ENCODE results near the gene NKX1-1.
"Not testable (repeated sequence)": the region's sequence is repeated elsewhere in the genome, so short reads cannot be mapped to it uniquely, and the experiment has no call there.

NKX1-1 gene

DNA sequence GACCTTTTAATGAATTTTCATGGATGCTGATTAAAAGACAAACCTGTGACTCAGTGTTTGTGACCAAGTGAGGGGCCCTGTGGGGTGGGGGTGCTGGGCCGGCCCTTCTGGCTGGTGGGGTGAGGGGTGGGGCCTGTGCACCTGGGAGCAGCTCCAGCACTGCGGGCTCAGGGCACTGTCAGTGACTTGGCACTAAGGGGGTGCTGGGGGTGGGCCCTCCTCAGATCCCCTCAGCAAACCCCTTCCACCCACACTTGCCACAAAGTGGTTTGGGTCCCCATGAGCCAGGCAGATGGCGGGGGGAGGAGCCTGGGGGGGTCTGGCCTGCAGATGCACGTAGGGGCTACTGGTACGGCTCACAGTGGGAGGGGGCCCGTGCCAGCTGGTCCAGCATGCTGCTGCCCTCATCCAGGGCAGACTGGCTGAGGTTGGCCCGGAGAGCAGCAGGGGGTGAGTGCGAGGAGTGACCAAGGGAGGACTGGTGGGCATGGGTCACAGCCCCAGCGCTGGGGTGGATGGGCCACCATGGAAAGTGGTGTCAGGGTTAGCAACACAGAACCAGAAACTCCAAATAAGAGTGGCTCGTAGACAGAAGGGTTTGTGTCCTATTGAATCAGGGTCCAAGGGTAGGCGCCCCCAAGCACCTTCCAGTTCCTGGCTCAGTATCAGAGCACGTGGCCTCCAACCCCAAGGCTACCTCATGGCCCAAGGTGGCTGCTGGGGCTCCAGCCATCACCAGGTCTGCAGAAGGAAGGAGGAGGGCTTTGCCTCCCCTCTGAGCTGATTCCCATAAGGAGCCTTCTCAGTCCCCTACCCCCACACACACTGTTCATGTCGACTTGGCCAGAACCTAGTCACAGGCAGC, 10.1 kb downstream of the NKX1-1 start:
- H3K27ac ChIP-seq (ENCODE audit: low read length), result no peak overlapping the region

GRCh38 chr4:1395389-1395820, 10.8 kb downstream of the NKX1-1 start:
- not testable (repeated sequence) for H3K27me3 ChIP-seq (ENCODE audit: control insufficient read depth in 1 of 2, insufficient read depth in 2 of 2, low read length in 2 of 2); H3K9me3 ChIP-seq (ENCODE audit: control insufficient read depth in 2 of 2, low read length in 2 of 2); H3K4me3 ChIP-seq (ENCODE audit: low read length in 2 of 2); H3K27ac ChIP-seq (ENCODE audit: low read length); H3K4me1 ChIP-seq (ENCODE audit: control insufficient read depth, insufficient read depth, low read length); H3K9ac ChIP-seq (ENCODE audit: low read length in 2 of 2)
- peaks cover 12 to 16% of the 10 kb centered on the region in 2 donors for H3K36me3 ChIP-seq (ENCODE audit: control insufficient read depth in 2 of 2, insufficient read depth in 2 of 2, low read length in 2 of 2)

More for the DNA sequence above, 10.1 kb downstream of the NKX1-1 start:
- peaks cover 11 to 14% of the 10 kb centered on the region in 2 donors for H3K36me3 ChIP-seq (ENCODE audit: control insufficient read depth in 2 of 2, insufficient read depth in 2 of 2, low read length in 2 of 2)
- no peak overlapping the region for H3K9ac ChIP-seq (ENCODE audit: low read length in 2 of 2)
- H3K4me1 ChIP-seq (ENCODE audit: control insufficient read depth, insufficient read depth, low read length), result no peaks in the 10 kb centered on the region
- H3K9me3 ChIP-seq (ENCODE audit: control insufficient read depth in 2 of 2, low read length in 2 of 2), result peaks cover 0 to 4% of the 10 kb centered on the region in 2 donors
- H3K27me3 ChIP-seq (ENCODE audit: control insufficient read depth in 1 of 2, insufficient read depth in 2 of 2, low read length in 2 of 2), result peaks cover 8 to 9% of the 10 kb centered on the region in 2 donors
- H3K4me3 ChIP-seq (ENCODE audit: low read length in 2 of 2), result no peak overlapping the region

GRCh38 chr4:1394554-1395388, 11.5 kb downstream of the NKX1-1 start:
- H3K4me1 ChIP-seq (ENCODE audit: control insufficient read depth, insufficient read depth, low read length); H3K27ac ChIP-seq (ENCODE audit: low read length); H3K9ac ChIP-seq (ENCODE audit: low read length in 2 of 2); H3K27me3 ChIP-seq (ENCODE audit: control insufficient read depth in 1 of 2, insufficient read depth in 2 of 2, low read length in 2 of 2); H3K9me3 ChIP-seq (ENCODE audit: control insufficient read depth in 2 of 2, low read length in 2 of 2); H3K4me3 ChIP-seq (ENCODE audit: low read length in 2 of 2): not testable (repeated sequence)
- H3K36me3 ChIP-seq (ENCODE audit: control insufficient read depth in 2 of 2, insufficient read depth in 2 of 2, low read length in 2 of 2), result peaks cover 12 to 16% of the 10 kb centered on the region in 2 donors

DNA sequence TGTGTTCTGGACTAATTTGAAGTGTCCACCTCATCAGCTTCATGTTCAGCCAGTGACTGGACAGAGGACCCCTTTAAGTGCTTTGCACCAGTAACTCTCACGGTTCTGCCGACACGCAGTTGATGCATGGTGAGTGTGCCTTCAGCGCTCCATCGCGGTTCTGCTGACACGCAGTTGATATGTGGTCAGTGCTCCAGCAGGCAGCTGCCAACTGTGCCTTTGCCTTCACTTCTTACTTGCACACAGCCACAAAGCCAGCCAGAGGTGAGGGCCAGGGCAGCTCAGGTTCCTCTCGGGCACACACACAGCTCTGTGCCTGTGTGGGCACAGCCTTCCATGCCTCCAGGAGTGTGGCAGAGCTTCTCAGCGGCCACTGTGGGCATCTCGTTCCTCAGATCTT, 12.4 kb downstream of the NKX1-1 start:
- Histone ChIP-seq H3K27ac (ENCODE audit: low read length) (no peak overlapping the region), H3K9me3 (ENCODE audit: control insufficient read depth in 2 of 2, low read length in 2 of 2) (peaks cover 0 to 7% of the 10 kb centered on the region in 2 donors), H3K27me3 (ENCODE audit: control insufficient read depth in 1 of 2, insufficient read depth in 2 of 2, low read length in 2 of 2) (no peaks in the 10 kb centered on the region), H3K9ac (ENCODE audit: low read length in 2 of 2) (no peak overlapping the region), H3K36me3 (ENCODE audit: control insufficient read depth in 2 of 2, insufficient read depth in 2 of 2, low read length in 2 of 2) (peaks cover 13 to 16% of the 10 kb centered on the region in 2 donors), H3K4me1 (ENCODE audit: control insufficient read depth, insufficient read depth, low read length) (no peaks in the 10 kb centered on the region), H3K4me3 (ENCODE audit: low read length in 2 of 2) (no peak overlapping the region)

DNA sequence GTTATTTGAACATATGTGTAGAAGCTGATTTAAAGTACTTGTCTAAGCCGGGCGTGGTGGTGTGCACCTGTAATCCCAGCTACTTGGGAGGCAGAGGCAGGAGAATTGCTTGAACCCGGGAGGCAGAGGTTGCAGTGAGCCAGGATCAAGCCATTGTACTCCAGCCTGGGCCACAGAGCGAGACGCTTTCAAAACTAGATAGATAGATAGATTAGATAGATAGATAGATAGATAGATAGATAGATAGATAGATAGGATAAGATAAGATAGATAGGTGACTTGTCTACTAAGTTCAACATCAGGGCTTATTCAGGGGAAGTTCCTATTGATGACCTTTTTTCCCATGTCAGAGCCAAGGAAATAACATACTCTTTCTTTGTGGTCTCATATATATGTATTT, 12.9 kb downstream of the NKX1-1 start:
- not testable (repeated sequence) for H3K4me3 ChIP-seq (ENCODE audit: low read length in 2 of 2); H3K4me1 ChIP-seq (ENCODE audit: control insufficient read depth, insufficient read depth, low read length); H3K9ac ChIP-seq (ENCODE audit: low read length in 2 of 2); H3K27me3 ChIP-seq (ENCODE audit: control insufficient read depth in 1 of 2, insufficient read depth in 2 of 2, low read length in 2 of 2); H3K27ac ChIP-seq (ENCODE audit: low read length)
- Histone ChIP-seq H3K9me3 (ENCODE audit: control insufficient read depth in 2 of 2, low read length in 2 of 2) (peaks cover under 1 to 12% of the 10 kb centered on the region in 2 donors), H3K36me3 (ENCODE audit: control insufficient read depth in 2 of 2, insufficient read depth in 2 of 2, low read length in 2 of 2) (peaks cover 13 to 20% of the 10 kb centered on the region in 2 donors)

DNA sequence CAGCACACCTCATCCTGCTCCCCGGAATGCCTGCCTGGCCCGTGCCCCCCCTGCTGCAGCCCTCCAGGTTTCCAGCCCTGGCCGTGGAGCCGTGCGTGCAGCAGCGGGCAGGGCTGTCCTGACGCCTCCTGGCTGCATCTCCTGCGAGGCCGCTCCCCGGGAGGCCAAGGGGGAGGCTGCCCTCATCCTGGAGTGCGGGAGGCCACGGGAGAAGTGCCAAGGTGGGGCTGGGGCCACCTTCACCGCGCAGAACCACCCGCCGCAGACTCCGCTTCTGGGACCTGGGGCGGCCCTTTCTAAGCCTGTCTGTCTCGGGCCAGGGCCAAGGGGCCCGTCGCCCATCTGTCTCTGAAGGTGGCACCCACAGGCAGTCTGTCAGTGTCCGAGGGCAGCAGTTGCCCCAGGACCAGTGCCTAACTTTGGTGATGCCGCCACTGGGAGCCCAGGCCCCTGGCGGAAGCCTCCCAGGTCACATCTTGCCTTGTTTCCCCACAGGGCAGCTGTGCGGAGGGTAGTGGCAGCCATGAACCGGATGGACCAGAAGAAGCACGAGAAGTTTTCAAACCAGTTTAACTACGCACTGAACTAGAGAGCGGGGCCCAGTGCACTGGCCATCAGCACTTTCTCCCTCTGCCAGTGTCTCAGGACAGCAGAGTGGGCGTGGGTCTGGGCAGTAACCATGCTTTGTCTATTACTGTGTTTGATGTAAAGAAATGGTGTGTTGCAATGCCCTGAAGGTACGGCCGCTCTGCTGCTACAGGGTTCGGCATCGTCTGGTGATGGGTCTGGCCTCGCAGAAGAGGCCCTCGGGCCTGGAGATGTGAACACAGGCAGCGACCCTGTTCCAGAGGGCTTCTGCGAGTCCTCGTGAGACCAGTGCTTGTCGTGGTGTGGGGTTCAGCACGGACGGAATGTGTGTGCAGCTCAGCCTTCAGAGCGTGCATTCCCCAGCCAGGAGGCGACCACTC, 20.6 kb downstream of the NKX1-1 start:
- Histone ChIP-seq H3K27ac (ENCODE audit: low read length) (no peak overlapping the region), H3K4me1 (ENCODE audit: control insufficient read depth, insufficient read depth, low read length) (no peaks in the 10 kb centered on the region), H3K9me3 (ENCODE audit: control insufficient read depth in 2 of 2, low read length in 2 of 2) (peaks cover 2 to 11% of the 10 kb centered on the region in 2 donors), H3K4me3 (ENCODE audit: low read length in 2 of 2) (no peak overlapping the region), H3K27me3 (ENCODE audit: control insufficient read depth in 1 of 2, insufficient read depth in 2 of 2, low read length in 2 of 2) (no peaks in the 10 kb centered on the region), H3K9ac (ENCODE audit: low read length in 2 of 2) (no peak overlapping the region), H3K36me3 (ENCODE audit: control insufficient read depth in 2 of 2, insufficient read depth in 2 of 2, low read length in 2 of 2) (peaks cover 13 to 20% of the 10 kb centered on the region in 2 donors)

GRCh38 chr4:1384675-1385372, 21.4 kb downstream of the NKX1-1 start:
- H3K36me3 ChIP-seq (ENCODE audit: control insufficient read depth in 2 of 2, insufficient read depth in 2 of 2, low read length in 2 of 2), result peaks cover 13 to 18% of the 10 kb centered on the region in 2 donors
- no peaks in the 10 kb centered on the region for H3K4me1 ChIP-seq (ENCODE audit: control insufficient read depth, insufficient read depth, low read length)
- no peak overlapping the region for H3K9ac ChIP-seq (ENCODE audit: low read length in 2 of 2)
- peaks cover 2 to 11% of the 10 kb centered on the region in 2 donors for H3K9me3 ChIP-seq (ENCODE audit: control insufficient read depth in 2 of 2, low read length in 2 of 2)
- no peak overlapping the region for H3K27ac ChIP-seq (ENCODE audit: low read length)
- no peak overlapping the region for H3K4me3 ChIP-seq (ENCODE audit: low read length in 2 of 2)
- no peaks in the 10 kb centered on the region for H3K27me3 ChIP-seq (ENCODE audit: control insufficient read depth in 1 of 2, insufficient read depth in 2 of 2, low read length in 2 of 2)

- Histone ChIP-seq H3K9ac (ENCODE audit: low read length in 2 of 2) (no peak overlapping the region), H3K4me3 (ENCODE audit: low read length in 2 of 2) (no peak overlapping the region), H3K27ac (ENCODE audit: low read length) (no peak overlapping the region), H3K4me1 (ENCODE audit: control insufficient read depth, insufficient read depth, low read length) (no peaks in the 10 kb centered on the region), H3K9me3 (ENCODE audit: control insufficient read depth in 2 of 2, low read length in 2 of 2) (peaks cover 2 to 7% of the 10 kb centered on the region in 2 donors), H3K27me3 (ENCODE audit: control insufficient read depth in 1 of 2, insufficient read depth in 2 of 2, low read length in 2 of 2) (no peaks in the 10 kb centered on the region), H3K36me3 (ENCODE audit: control insufficient read depth in 2 of 2, insufficient read depth in 2 of 2, low read length in 2 of 2) (peaks cover 11 to 18% of the 10 kb centered on the region in 2 donors)
These were observed 22.3 kb downstream of the NKX1-1 start for GRCh38 chr4:1383728-1384591.
